Measurements from ENCODE around the gene ZNF836.
A peak's percentile ranks its signal among the peaks of the same experiment; 100 is the strongest.
"Not testable (repeated sequence)": the region's sequence is repeated elsewhere in the genome, so short reads cannot be mapped to it uniquely, and the experiment has no call there.

Gene ZNF836
- 7.4 to 34.0 (median 10.6) reads per million in 9 experiments for total RNA-seq

- H3K27me3 Mint-ChIP-seq: no peaks in the 10 kb centered on the region
- peak within 1 kb of the TSS; percentile 95 to 96 for H3K27ac Mint-ChIP-seq
- peak within 1 kb of the TSS; percentile 91 to 100 for H3K4me3 Mint-ChIP-seq
- peaks cover 19 to 30% of the 10 kb centered on the region in 2 donors for H3K4me1 Mint-ChIP-seq (ENCODE audit: low read depth in 2 of 2)
- DNase-seq (peak; percentile 76 to 81 (median 79)), ATAC-seq (replicated peaks) (peak; percentile 93)
- peaks cover 33% of the 10 kb centered on the region for H3K36me3 Mint-ChIP-seq (ENCODE audit: insufficient read depth)
- H3K9me3 Mint-ChIP-seq: no peaks in the 10 kb centered on the region
Observed at GRCh38 chr19:52171321-52172169, at the start of gene ZNF836. ZNF836 (minus strand) TSS chr19:52171621; CDS start chr19:52168072, 3,549 bp downstream.

- DNase-seq: no peak
- H3K4me3 Mint-ChIP-seq: no peak overlapping the region
Observed at GRCh38 chr19:52221031-52221430, 49.6 kb upstream of the ZNF836 start.

GRCh38 chr19:52219611-52220010, 48.2 kb upstream of the ZNF836 start:
- no peak for ATAC-seq (replicated peaks)
- Mint-ChIP-seq H3K36me3 (ENCODE audit: insufficient read depth) (peaks cover 99% of the 10 kb centered on the region), H3K27me3 (no peaks in the 10 kb centered on the region), H3K9me3 (no peaks in the 10 kb centered on the region), H3K4me1 (ENCODE audit: low read depth in 2 of 2) (peaks cover 0 to 6% of the 10 kb centered on the region in 2 donors), H3K4me3 (no peak overlapping the region), H3K27ac (peak overlapping the region in 1 of 2 donors; percentile 35)
- DNase-seq: no peak

More at GRCh38 chr19:52221031-52221430, 49.6 kb upstream of the ZNF836 start:
- Mint-ChIP-seq H3K9me3 (no peaks in the 10 kb centered on the region), H3K27ac (peak overlapping the region in 1 of 2 donors; percentile 75), H3K36me3 (ENCODE audit: insufficient read depth) (peaks cover 98% of the 10 kb centered on the region), H3K27me3 (no peaks in the 10 kb centered on the region), H3K4me1 (ENCODE audit: low read depth in 2 of 2) (peaks cover 0 to 6% of the 10 kb centered on the region in 2 donors)
- ATAC-seq (replicated peaks): no peak

- ATAC-seq (replicated peaks) (no peak), DNase-seq (no peak)
- H3K27ac Mint-ChIP-seq: peak overlapping the region in 1 of 2 donors; percentile 7
- H3K4me3 Mint-ChIP-seq: no peak overlapping the region
- H3K9me3 Mint-ChIP-seq: no peaks in the 10 kb centered on the region
- no peaks in the 10 kb centered on the region for H3K27me3 Mint-ChIP-seq
- H3K4me1 Mint-ChIP-seq (ENCODE audit: low read depth in 2 of 2): peaks cover 6% of the 10 kb centered on the region in 2 donors
- peaks cover 99% of the 10 kb centered on the region for H3K36me3 Mint-ChIP-seq (ENCODE audit: insufficient read depth)
Observed at GRCh38 chr19:52217576-52217975, 46.2 kb upstream of the ZNF836 start.

- H3K4me1 Mint-ChIP-seq (ENCODE audit: low read depth in 2 of 2): peaks cover 6% of the 10 kb centered on the region in 2 donors
- peaks cover 99% of the 10 kb centered on the region for H3K36me3 Mint-ChIP-seq (ENCODE audit: insufficient read depth)
- ATAC-seq (replicated peaks) (no peak), DNase-seq (no peak)
- no peak overlapping the region for H3K4me3 Mint-ChIP-seq
- peak overlapping the region in 1 of 2 donors; percentile 7 for H3K27ac Mint-ChIP-seq
- no peaks in the 10 kb centered on the region for H3K27me3 Mint-ChIP-seq
- H3K9me3 Mint-ChIP-seq: no peaks in the 10 kb centered on the region
Observed at GRCh38 chr19:52216401-52216800, 45.0 kb upstream of the ZNF836 start.

- Mint-ChIP-seq H3K4me3 (no peak overlapping the region), H3K27ac (no peak overlapping the region), H3K4me1 (ENCODE audit: low read depth in 2 of 2) (peaks cover 4 to 6% of the 10 kb centered on the region in 2 donors), H3K9me3 (no peaks in the 10 kb centered on the region), H3K27me3 (no peaks in the 10 kb centered on the region), H3K36me3 (ENCODE audit: insufficient read depth) (peaks cover 98% of the 10 kb centered on the region)
- DNase-seq (no peak), ATAC-seq (replicated peaks) (no peak)
Observed at GRCh38 chr19:52214241-52214640, 42.8 kb upstream of the ZNF836 start.

- Mint-ChIP-seq H3K4me3 (no peak overlapping the region), H3K27me3 (no peaks in the 10 kb centered on the region), H3K27ac (peak overlapping the region; percentile 46 to 70), H3K9me3 (no peaks in the 10 kb centered on the region), H3K36me3 (ENCODE audit: insufficient read depth) (peaks cover 96% of the 10 kb centered on the region), H3K4me1 (ENCODE audit: low read depth in 2 of 2) (peaks cover 2 to 10% of the 10 kb centered on the region in 2 donors)
- DNase-seq: no peak
- ATAC-seq (replicated peaks): no peak
Observed at GRCh38 chr19:52212572-52213255, 41.3 kb upstream of the ZNF836 start.

GRCh38 chr19:52211926-52212571, 40.6 kb upstream of the ZNF836 start:
- Mint-ChIP-seq H3K9me3 (no peaks in the 10 kb centered on the region), H3K4me1 (ENCODE audit: low read depth in 2 of 2) (peaks cover under 1 to 14% of the 10 kb centered on the region in 2 donors), H3K4me3 (no peak overlapping the region), H3K27me3 (no peaks in the 10 kb centered on the region), H3K27ac (no peak overlapping the region), H3K36me3 (ENCODE audit: insufficient read depth) (peaks cover 92% of the 10 kb centered on the region)
- ATAC-seq (replicated peaks) (no peak), DNase-seq (no peak)

GRCh38 chr19:52211203-52211602, 39.8 kb upstream of the ZNF836 start:
- Mint-ChIP-seq H3K4me1 (ENCODE audit: low read depth in 2 of 2) (peaks cover 5 to 20% of the 10 kb centered on the region in 2 donors), H3K27ac (no peak overlapping the region), H3K27me3 (no peaks in the 10 kb centered on the region), H3K36me3 (ENCODE audit: insufficient read depth) (peaks cover 84% of the 10 kb centered on the region), H3K4me3 (no peak overlapping the region), H3K9me3 (no peaks in the 10 kb centered on the region)
- DNase-seq (no peak), ATAC-seq (replicated peaks) (no peak)

- Mint-ChIP-seq H3K27me3 (no peaks in the 10 kb centered on the region), H3K36me3 (ENCODE audit: insufficient read depth) (peaks cover 76% of the 10 kb centered on the region), H3K9me3 (no peaks in the 10 kb centered on the region), H3K4me3 (no peak overlapping the region), H3K27ac (peak overlapping the region in 1 of 2 donors; percentile 73), H3K4me1 (ENCODE audit: low read depth in 2 of 2) (peaks cover 34 to 51% of the 10 kb centered on the region in 2 donors)
- ATAC-seq (replicated peaks) (no peak), DNase-seq (no peak)
Observed at GRCh38 chr19:52206481-52206880, 35.1 kb upstream of the ZNF836 start.

- not testable (repeated sequence) for H3K4me3 Mint-ChIP-seq; H3K9me3 Mint-ChIP-seq; DNase-seq; H3K27me3 Mint-ChIP-seq; H3K27ac Mint-ChIP-seq; ATAC-seq (replicated peaks)
- H3K36me3 Mint-ChIP-seq (ENCODE audit: insufficient read depth): peaks cover 63% of the 10 kb centered on the region
- peaks cover 49 to 77% of the 10 kb centered on the region in 2 donors for H3K4me1 Mint-ChIP-seq (ENCODE audit: low read depth in 2 of 2)
Observed at GRCh38 chr19:52200755-52201391, 29.5 kb upstream of the ZNF836 start.

- ATAC-seq (replicated peaks) (no peak), DNase-seq (no peak)
- peaks cover 49 to 76% of the 10 kb centered on the region in 2 donors for H3K4me1 Mint-ChIP-seq (ENCODE audit: low read depth in 2 of 2)
- H3K4me3 Mint-ChIP-seq: no peak overlapping the region
- H3K27me3 Mint-ChIP-seq: no peaks in the 10 kb centered on the region
- H3K27ac Mint-ChIP-seq: no peak overlapping the region
- no peaks in the 10 kb centered on the region for H3K9me3 Mint-ChIP-seq
- peaks cover 61% of the 10 kb centered on the region for H3K36me3 Mint-ChIP-seq (ENCODE audit: insufficient read depth)
Observed at GRCh38 chr19:52200044-52200443, 28.6 kb upstream of the ZNF836 start.

- Mint-ChIP-seq H3K27me3 (no peaks in the 10 kb centered on the region), H3K9me3 (no peaks in the 10 kb centered on the region), H3K4me1 (ENCODE audit: low read depth in 2 of 2) (peaks cover 46 to 75% of the 10 kb centered on the region in 2 donors), H3K4me3 (no peak overlapping the region), H3K36me3 (ENCODE audit: insufficient read depth) (peaks cover 62% of the 10 kb centered on the region), H3K27ac (peak overlapping the region in 1 of 2 donors; percentile 35)
- ATAC-seq (replicated peaks) (no peak), DNase-seq (no peak)
Observed at GRCh38 chr19:52198678-52199077, 27.3 kb upstream of the ZNF836 start.

All from effector memory CD8-positive, alpha-beta T cell (primary cell).